ENCODE results near the gene MORC1.

- TF ChIP-seq CTCF (IDR thresholded peaks at IDR 0.05; ENCODE audit: borderline replicate concordance, extremely low read depth, low read length, poor library complexity, severe bottlenecking) (no peak), EZH2 (IDR thresholded peaks at IDR 0.05; ENCODE audit: borderline replicate concordance, low read depth, low read length, severe bottlenecking) (no peak)
Measured at GRCh38 chr3:109117939-109118338, at the start of gene MORC1.

Data from DND-41 (cell line).